Activated naive CD4-positive, alpha-beta T cell treated with anti-CD3 and anti-CD28 coated beads for 36 hours (primary cell): Measurements from ENCODE around the gene TNF. TPM values are rescaled to one million over a fixed set of nuclear protein-coding genes. Genes with fewer than 3 reads are reported as not detected.

ENCODE experiments used
- CTCF ChIA-PET: fragments of 350-600 bp; sonication (Branson Sonifier 250); formaldehyde crosslinking; loops from one replicate; lab custom pipeline; 2021; ENCODE audit warnings: antibody characterized with exemption; lab: Charles Lee
- DNase-seq: peaks from one replicate; pipeline ENCODE4 v3.0.0-alpha.2; 2020
- H3K27ac Mint-ChIP-seq: one replicate; pipeline ENCODE4 v1.8.0; 2021; ENCODE audit warnings: mild to moderate bottlenecking, mixed read lengths
- H3K27me3 Mint-ChIP-seq: one replicate; pipeline ENCODE4 v1.8.0; 2021; ENCODE audit warnings: low read depth, mixed read lengths
- H3K36me3 Mint-ChIP-seq: one replicate; pipeline ENCODE4 v1.8.0; 2021; ENCODE audit warnings: low read depth, mixed read lengths
- H3K4me1 Mint-ChIP-seq: one replicate; pipeline ENCODE4 v1.8.0; 2021; ENCODE audit warnings: low read depth, mixed read lengths
- H3K4me3 Mint-ChIP-seq: one replicate; pipeline ENCODE4 v1.8.0; 2021; ENCODE audit warnings: mild to moderate bottlenecking, moderate library complexity, mixed read lengths
- H3K9me3 Mint-ChIP-seq: one replicate; pipeline ENCODE4 v1.8.0; 2021; ENCODE audit warnings: mixed read lengths
- intact Hi-C: fragments of 100-400 bp; cut with micrococcal nuclease; formaldehyde crosslinking; loops from one replicate; pipeline ENCODE4 v1.15.1; 2023
- total RNA-seq, 2 experiments: library from RNA; stranded (reverse); gene quantifications; one replicate each; pipeline ENCODE4 v1.2.3, GENCODE V29; 2021

Gene TNF
- total RNA-seq, 2 experiments from 2014 or later: 31.6 to 33.2 TPM

DNA sequence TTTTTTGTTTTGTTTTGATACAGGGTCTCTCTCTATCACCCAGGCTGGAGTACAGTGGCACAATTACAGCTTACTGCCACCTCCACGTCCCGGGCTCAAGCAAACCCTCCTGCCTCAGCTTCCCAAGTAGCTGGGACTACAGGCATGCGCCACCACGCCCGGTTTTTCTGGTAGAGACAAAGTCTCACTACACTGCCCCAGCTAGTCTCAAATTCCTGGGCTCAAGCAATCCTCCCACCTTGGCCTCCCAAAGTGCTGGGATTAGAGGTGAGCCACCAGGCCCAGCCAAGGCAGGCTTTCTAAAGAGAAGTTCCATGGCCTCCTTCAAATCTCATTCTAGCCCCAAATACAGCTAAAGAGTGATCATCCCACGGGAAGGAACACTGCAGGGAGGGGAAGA lies 41.4 kb upstream of the TNF start:
- H3K27ac Mint-ChIP-seq: peak overlapping the region; percentile 47
- peaks cover 75% of the 10 kb centered on the region for H3K36me3 Mint-ChIP-seq
- H3K4me1 Mint-ChIP-seq: peaks cover 52% of the 10 kb centered on the region
- CTCF ChIA-PET: no interaction called here
- DNase-seq: no peak
- H3K27me3 Mint-ChIP-seq: no peaks in the 10 kb centered on the region
- H3K9me3 Mint-ChIP-seq: no peaks in the 10 kb centered on the region
- no peak overlapping the region for H3K4me3 Mint-ChIP-seq
- intact Hi-C loops: no loop called here

DNA sequence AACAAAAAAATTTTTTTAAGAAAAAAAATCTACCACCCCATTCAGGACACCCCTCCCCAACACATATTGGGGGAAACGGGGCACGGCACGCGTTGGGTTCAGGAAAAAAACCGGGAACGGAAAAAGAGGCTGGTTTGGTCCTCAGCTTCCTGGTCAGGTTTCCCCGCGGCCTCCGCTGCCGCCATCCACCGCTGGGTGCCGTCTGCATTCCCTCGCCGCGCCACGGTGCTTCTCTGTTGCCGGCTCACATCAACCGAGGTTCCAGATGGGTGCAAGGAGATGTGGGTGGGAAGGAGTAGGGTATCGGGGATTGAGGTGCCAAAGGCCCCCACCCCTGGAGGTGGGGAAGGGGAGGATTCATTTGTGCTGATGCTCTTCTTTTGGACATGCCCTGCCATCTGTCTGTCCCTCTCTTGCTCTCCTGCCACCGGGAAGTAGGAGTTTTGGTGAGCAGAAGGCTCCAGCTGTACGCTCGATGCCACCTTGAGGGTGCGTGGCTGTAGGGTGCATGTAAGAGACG lies 40.8 kb upstream of the TNF start:
- intact Hi-C loops: no loop called here
- H3K27me3 Mint-ChIP-seq: no peaks in the 10 kb centered on the region
- H3K4me3 Mint-ChIP-seq: no peak overlapping the region
- no peak for DNase-seq
- H3K4me1 Mint-ChIP-seq: peaks cover 58% of the 10 kb centered on the region
- no peak overlapping the region for H3K27ac Mint-ChIP-seq
- H3K36me3 Mint-ChIP-seq: peaks cover 80% of the 10 kb centered on the region
- no peaks in the 10 kb centered on the region for H3K9me3 Mint-ChIP-seq
- CTCF ChIA-PET: interaction anchor here (1.6 kb wide), 1 partner anchor 62 kb away, joined by 5 read pairs; no protein-coding TSS in a partner anchor

DNA sequence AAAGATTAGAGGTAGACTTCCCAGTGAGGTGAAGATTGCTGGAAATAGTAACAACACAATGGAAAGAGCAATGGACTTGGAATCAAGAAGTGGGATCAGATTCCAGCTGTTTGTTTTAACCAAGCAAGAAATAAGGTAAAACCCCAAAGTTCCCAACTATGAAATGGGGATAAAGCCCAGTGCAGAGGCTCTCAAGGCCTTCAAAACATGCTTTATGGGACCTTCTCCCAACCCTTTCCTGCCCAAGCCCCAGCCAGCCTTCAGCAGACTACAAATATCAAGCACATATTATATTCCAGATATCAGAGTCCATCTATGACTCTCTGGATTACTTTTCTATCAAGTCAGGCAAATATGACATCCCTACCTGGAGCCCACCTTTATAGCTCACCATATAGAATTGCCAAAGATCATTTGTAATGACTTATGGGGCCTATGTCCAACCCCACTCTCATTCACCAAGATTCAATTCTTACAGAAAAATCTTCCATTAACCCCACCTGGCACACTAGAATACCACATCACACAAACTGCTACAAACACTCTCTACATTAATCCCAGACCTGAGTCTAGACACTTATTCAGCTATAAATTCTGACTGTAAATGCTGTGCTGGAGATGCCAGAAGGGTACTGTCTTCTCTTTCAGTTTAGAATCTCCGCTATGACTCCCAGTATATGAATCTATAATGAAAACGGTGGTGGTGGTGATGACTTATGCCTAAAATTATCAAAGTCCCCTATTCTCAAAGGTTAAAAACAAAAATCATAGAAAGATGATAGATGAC lies 39.6 kb upstream of the TNF start:
- Mint-ChIP-seq H3K4me3 (no peak overlapping the region), H3K4me1 (peaks cover 65% of the 10 kb centered on the region)
- CTCF ChIA-PET: interaction anchor here (0.7 to 1.6 kb wide), 3 partner anchors 41 to 63 kb away, joined by 3 to 5 read pairs (median 5); no protein-coding TSS in a partner anchor

DNA sequence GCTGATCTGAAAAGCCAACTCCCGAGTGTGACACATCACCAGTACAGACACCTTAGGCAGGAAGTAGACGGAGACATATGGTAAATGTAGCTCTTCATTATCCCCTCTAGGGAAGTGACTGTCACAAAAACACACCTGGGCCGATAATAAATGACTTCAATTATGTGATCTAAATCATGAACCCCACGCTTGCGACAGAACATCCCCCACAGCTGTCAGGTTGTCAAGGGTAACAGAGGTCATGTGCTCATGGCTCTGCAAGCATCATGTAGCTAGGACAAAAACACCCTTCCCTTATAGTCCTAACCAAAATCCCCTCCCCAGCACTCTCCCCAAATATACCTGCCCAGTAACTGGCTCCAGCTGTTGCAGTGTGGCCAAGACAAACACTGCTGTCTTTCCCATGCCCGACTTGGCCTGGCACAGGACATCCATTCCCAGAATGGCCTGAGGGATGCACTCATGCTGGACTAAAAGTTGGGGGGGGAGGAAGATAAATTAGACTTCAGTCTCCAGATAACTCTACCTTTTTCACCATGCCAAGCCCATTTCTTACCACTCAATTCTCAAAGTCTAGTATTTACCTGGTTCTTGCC lies 36.5 kb upstream of the TNF start:
- Mint-ChIP-seq H3K4me1 (peaks cover 56% of the 10 kb centered on the region), H3K36me3 (peaks cover 66% of the 10 kb centered on the region), H3K27me3 (no peaks in the 10 kb centered on the region), H3K27ac (peak overlapping the region; percentile 99), H3K4me3 (peak overlapping the region; percentile 93), H3K9me3 (no peaks in the 10 kb centered on the region)
- CTCF ChIA-PET: interaction anchor here (1.0 to 1.4 kb wide), 4 partner anchors 40 to 60 kb away, joined by 3 to 7 read pairs (median 5); no protein-coding TSS in a partner anchor
- intact Hi-C loops: no loop called here
- DNase-seq: no peak

More for the DNA sequence above, 39.6 kb upstream of the TNF start:
- intact Hi-C loops: no loop called here
- Mint-ChIP-seq H3K27ac (no peak overlapping the region), H3K36me3 (peaks cover 82% of the 10 kb centered on the region), H3K27me3 (no peaks in the 10 kb centered on the region), H3K9me3 (no peaks in the 10 kb centered on the region)
- DNase-seq: no peak

DNA sequence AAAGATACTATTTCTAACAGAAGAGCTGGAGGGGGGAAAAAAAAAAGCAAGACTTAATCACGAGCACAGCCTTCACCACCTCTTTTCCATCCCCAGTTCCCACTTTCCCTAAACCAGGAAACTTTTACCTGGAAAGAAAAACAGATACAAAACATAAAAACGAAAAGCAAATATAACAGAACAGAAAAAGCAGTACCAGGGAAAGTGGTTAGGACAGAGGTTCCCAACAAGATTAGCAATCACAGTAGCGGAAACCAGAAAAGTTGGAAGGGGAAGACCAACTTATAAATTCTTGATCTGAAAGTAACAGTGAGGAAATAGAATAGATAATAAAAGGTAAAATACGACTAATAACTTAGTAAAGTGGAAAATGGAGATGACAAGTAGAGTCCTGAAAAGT lies 34.7 kb upstream of the TNF start:
- CTCF ChIA-PET: interaction anchor here (0.7 to 22.5 kb wide), 9 partner anchors 10 to 143 kb away, joined by 3 to 604 read pairs (median 4); partner anchors contain the start of genes LST1, LTB, NCR3 and TNF
- DNase-seq: no peak
- Mint-ChIP-seq H3K27me3 (no peaks in the 10 kb centered on the region), H3K27ac (peak overlapping the region; percentile 99), H3K9me3 (no peaks in the 10 kb centered on the region), H3K4me3 (peak overlapping the region; percentile 93), H3K4me1 (peaks cover 46% of the 10 kb centered on the region), H3K36me3 (peaks cover 51% of the 10 kb centered on the region)
- intact Hi-C loops: loop anchor here (1.0 to 10.0 kb wide), 4 partner anchors 46 to 923 kb away; partner anchors contain the start of genes GPSM3, MRPS18B, PBX2 and PPP1R10

DNA sequence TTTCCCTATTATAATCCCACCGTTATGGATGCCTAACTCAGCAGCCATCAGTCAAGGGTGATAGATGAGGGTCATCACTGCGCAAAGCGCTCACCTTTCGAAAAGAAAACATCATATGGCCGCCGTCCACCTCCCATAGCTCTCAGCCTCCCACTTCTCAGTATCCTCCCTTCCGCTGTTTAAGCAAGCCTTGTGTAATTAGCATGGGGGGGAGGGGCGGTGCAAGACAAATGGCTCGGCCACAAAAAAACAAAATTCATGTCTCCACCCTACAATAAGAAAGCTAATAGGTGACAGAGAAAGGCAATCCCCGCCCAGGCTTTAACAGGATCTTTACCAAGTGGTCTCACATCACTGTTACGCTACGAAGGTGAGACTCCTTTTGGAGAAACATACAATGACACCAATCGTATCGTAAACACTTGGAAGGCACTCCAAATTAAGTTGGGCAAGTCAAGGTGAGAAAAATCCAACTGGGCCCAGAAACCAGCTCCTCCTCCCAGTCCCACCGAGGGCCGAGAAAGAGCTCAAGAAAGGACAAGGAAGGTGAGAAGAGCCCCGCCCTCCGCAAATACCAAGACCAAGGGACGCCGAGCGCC lies 34.2 kb upstream of the TNF start:
- peaks cover 41% of the 10 kb centered on the region for H3K4me1 Mint-ChIP-seq
- DNase-seq: peak; percentile 77
- H3K27ac Mint-ChIP-seq: peak overlapping the region; percentile 99
- peaks cover 45% of the 10 kb centered on the region for H3K36me3 Mint-ChIP-seq
- intact Hi-C loops: loop anchor here (1.0 to 10.0 kb wide), 4 partner anchors 47 to 924 kb away; partner anchors contain the start of genes GPSM3, MRPS18B, PBX2 and PPP1R10
- H3K27me3 Mint-ChIP-seq: no peaks in the 10 kb centered on the region
- H3K9me3 Mint-ChIP-seq: no peaks in the 10 kb centered on the region
- H3K4me3 Mint-ChIP-seq: peak overlapping the region; percentile 93
- CTCF ChIA-PET: interaction anchor here (0.6 to 22.5 kb wide), 12 partner anchors 10 to 842 kb away, joined by 3 to 604 read pairs (median 4); partner anchors contain the start of genes LST1, LTB, NCR3 and TNF

DNA sequence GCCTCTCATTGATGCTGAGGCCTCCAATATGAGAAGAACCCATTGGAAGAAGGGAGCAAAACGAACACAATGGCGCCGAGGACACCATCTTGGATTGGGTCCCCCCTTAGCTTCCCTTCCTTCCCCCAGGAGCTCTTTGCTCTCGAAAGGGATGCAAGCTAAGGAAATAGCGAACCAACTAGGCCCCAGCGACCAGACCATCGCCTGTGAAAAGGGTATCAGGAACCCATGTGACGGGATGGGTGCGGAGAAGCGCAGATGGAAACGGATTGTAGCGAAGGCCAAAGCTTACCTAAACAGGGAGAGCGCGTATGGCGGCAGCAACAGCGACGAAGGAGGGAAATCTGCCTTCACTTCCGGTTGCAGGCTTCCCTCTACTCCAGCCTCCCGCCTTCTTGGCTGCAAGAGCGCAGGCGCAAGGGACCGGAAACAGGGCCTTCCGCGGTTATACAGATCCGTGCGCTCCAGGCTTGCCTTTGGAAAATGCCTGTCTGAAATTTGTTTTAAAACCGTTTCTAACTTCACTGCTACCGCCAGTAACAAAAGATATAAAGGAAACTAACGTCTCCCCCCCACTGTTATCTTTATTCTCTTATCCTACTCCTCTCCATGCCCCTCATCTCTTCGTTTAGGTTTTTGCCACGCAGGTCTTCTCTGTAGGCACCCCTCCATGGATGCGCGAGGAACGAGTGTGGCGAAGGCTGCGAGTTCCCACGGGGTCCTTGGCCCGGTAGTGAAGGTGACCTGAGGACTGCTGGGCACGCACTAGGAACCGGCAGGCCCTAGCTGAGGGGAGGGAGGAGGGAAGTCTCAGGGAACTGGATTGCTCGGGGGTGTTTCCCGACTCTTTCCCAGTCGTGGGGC lies 33.5 kb upstream of the TNF start, which contains the start of gene DDX39B:
Gene DDX39B (minus strand): TSS at position 346 of the 864 bp plus-strand sequence. CDS start 1,471 bp downstream, outside the sequence.
- peak; percentile 95 for DNase-seq
- Mint-ChIP-seq H3K27ac (peak within 1 kb of the TSS; percentile 99), H3K4me1 (peaks cover 40% of the 10 kb centered on the region), H3K36me3 (peaks cover 38% of the 10 kb centered on the region), H3K9me3 (no peaks in the 10 kb centered on the region), H3K27me3 (no peaks in the 10 kb centered on the region), H3K4me3 (peak within 1 kb of the TSS; percentile 93)
- CTCF ChIA-PET: interaction anchor here (0.6 to 22.5 kb wide), 11 partner anchors 9 to 843 kb away, joined by 3 to 604 read pairs (median 3); partner anchors contain the start of genes LST1, LTB, NCR3 and TNF
- intact Hi-C loops: loop anchor here (1.0 to 10.0 kb wide), 7 partner anchors 45 to 925 kb away; partner anchors contain the start of genes BAG6, GPSM3, MRPS18B and PBX2

DNA sequence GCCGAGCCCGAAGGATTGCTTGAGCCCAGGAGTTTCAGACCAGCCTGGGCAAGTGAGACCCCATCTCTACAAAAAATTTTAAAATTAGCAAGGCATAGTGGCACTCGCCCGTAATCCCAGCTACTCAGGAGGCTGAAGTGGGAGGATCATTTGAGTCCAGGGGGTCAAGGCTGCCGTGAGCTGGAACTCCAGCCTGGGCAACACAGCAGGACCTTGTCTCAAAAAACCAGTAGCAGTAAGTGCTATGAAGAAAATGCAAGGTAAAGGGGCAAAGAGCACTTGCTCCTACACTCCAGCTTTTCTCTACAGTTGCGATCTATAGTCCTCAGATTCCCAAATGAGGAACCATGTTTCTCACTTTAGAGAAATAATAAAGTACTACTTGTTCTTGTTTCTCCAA lies 31.7 kb upstream of the TNF start:
- Mint-ChIP-seq H3K36me3 (peaks cover 29% of the 10 kb centered on the region), H3K4me3 (no peak overlapping the region)
- CTCF ChIA-PET: interaction anchor here (15.3 to 22.5 kb wide), 2 partner anchors 38 to 54 kb away, joined by 442 to 604 read pairs; partner anchors contain the start of genes LST1, LTB, NCR3 and TNF

DNA sequence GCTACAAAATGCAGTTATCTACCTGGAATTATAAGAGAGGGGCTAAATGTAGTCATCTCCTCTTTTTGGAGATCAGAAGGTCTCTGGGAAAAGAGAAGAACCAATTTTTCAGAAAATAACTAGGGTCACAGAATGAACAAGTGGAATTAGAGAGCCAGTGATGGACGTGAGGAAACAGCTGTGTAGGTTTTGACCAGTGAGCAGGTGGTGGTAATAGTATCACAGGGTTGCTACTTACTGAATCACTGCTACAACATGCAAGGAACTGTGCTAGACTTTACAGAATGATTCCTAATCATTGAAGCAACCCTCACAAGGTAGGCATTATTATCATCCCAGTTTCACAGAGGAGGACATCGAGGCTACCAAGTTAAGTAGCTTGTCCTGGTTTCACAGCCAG lies 30.7 kb upstream of the TNF start:
- intact Hi-C loops: loop anchor here (5.0 to 10.0 kb wide), 2 partner anchors 650 to 927 kb away; partner anchors contain the start of genes GPSM3, MRPS18B, PBX2 and PPP1R10
- H3K4me3 Mint-ChIP-seq: no peak overlapping the region
- H3K4me1 Mint-ChIP-seq: peaks cover 35% of the 10 kb centered on the region
- no peaks in the 10 kb centered on the region for H3K27me3 Mint-ChIP-seq
- H3K27ac Mint-ChIP-seq: no peak overlapping the region
- H3K36me3 Mint-ChIP-seq: peaks cover 20% of the 10 kb centered on the region
- CTCF ChIA-PET: interaction anchor here (15.3 to 22.5 kb wide), 2 partner anchors 37 to 53 kb away, joined by 442 to 604 read pairs; partner anchors contain the start of genes LST1, LTB, NCR3 and TNF
- H3K9me3 Mint-ChIP-seq: no peaks in the 10 kb centered on the region
- no peak for DNase-seq

More for the DNA sequence above, 31.7 kb upstream of the TNF start:
- Mint-ChIP-seq H3K9me3 (no peaks in the 10 kb centered on the region), H3K27me3 (no peaks in the 10 kb centered on the region), H3K4me1 (peaks cover 38% of the 10 kb centered on the region), H3K27ac (peak overlapping the region; percentile 99)
- intact Hi-C loops: loop anchor here (5.0 to 10.0 kb wide), 2 partner anchors 651 to 926 kb away; partner anchors contain the start of genes GPSM3, MRPS18B, PBX2 and PPP1R10
- no peak for DNase-seq

DNA sequence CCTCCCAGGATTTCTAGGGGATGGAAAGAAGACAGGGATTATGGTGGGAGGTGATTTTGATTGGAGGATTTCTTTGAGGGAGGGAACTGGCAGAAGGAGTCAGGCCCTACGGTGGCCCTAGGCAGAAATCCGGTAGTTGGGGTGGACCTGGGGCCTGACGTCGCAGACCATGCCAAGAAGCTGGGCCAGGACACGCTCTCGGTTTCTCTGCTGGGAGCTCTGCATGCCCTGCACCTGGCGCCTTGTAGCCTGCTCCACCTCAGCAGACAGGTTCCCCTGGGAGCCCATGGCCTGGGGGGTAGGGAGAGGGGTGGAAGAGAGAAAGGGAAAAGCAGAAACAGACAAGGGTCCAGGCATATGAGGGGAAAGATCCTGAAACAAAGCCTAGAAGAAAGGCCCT lies 30.1 kb upstream of the TNF start:
- DNase-seq: no peak
- intact Hi-C loops: loop anchor here (10.0 kb wide), 1 partner anchor 650 kb away; the partner anchor contains the start of genes GPSM3 and PBX2
- no peak overlapping the region for H3K4me3 Mint-ChIP-seq
- peaks cover 16% of the 10 kb centered on the region for H3K36me3 Mint-ChIP-seq
- H3K27me3 Mint-ChIP-seq: no peaks in the 10 kb centered on the region
- CTCF ChIA-PET: interaction anchor here (1.1 to 22.5 kb wide), 4 partner anchors 26 to 77 kb away, joined by 5 to 604 read pairs (median 224); partner anchors contain the start of genes LST1, LTB, NCR3 and TNF
- H3K27ac Mint-ChIP-seq: no peak overlapping the region
- H3K4me1 Mint-ChIP-seq: peaks cover 31% of the 10 kb centered on the region
- H3K9me3 Mint-ChIP-seq: no peaks in the 10 kb centered on the region
